Glutamatergic neuron (in vitro differentiated cells): ENCODE data around the gene QRSL1. TPM values are rescaled to one million over a fixed set of nuclear protein-coding genes. Genes with fewer than 3 reads are reported as not detected.

Source experiments
- DNase-seq: peaks from one replicate; pipeline ENCODE4 v3.0.0; 2022
- H3K27ac Mint-ChIP-seq: one replicate; pipeline ENCODE4 v1.8.0; 2020; ENCODE audit warnings: mild to moderate bottlenecking, mixed read lengths, inconsistent platforms; ENCODE audit not compliant: unreplicated experiment
- H3K27me3 Mint-ChIP-seq: one replicate; pipeline ENCODE4 v1.8.0; 2020; ENCODE audit warnings: mild to moderate bottlenecking, moderate library complexity, mixed read lengths, inconsistent platforms; ENCODE audit not compliant: unreplicated experiment
- H3K36me3 Mint-ChIP-seq: one replicate; pipeline ENCODE4 v1.8.0; 2020; ENCODE audit warnings: mild to moderate bottlenecking, mixed read lengths, inconsistent platforms; ENCODE audit not compliant: unreplicated experiment
- H3K4me1 Mint-ChIP-seq: one replicate; pipeline ENCODE4 v1.8.0; 2020; ENCODE audit warnings: mild to moderate bottlenecking, low read depth, mixed read lengths, inconsistent platforms; ENCODE audit not compliant: unreplicated experiment
- H3K4me3 Mint-ChIP-seq: one replicate; pipeline ENCODE4 v1.8.0; 2020; ENCODE audit warnings: mild to moderate bottlenecking, mixed read lengths, inconsistent platforms; ENCODE audit not compliant: unreplicated experiment
- H3K9me3 Mint-ChIP-seq: one replicate; pipeline ENCODE4 v1.8.0; 2020; ENCODE audit warnings: mild to moderate bottlenecking, moderate library complexity, mixed read lengths, inconsistent platforms; ENCODE audit not compliant: unreplicated experiment
- CTCF ChIP-seq: fragments of 200-600 bp; sonication (generic); IDR thresholded peaks from one replicate; pipeline ENCODE4 v1.5.0; 2021; ENCODE audit not compliant: partially characterized antibody, unreplicated experiment
- total RNA-seq: library from RNA; stranded (reverse); fragmentation: NEBNext Ultra II Directional; extraction: Animal tissue kit (Norgen Biotek cat#: 25700); gene quantifications from one replicate; pipeline ENCODE4 v1.2.1, GENCODE V29; 2021; ENCODE audit not compliant: unreplicated experiment

Gene QRSL1
- total RNA-seq, 1 donor from 2014 or later, result 10.2 TPM

GRCh38 chr6:106617302-106617701 lies 12.1 kb upstream of the QRSL1 start:
- TF ChIP-seq CTCF, result no peak
- Mint-ChIP-seq H3K27me3 (no peaks in the 10 kb centered on the region), H3K36me3 (peaks cover 4% of the 10 kb centered on the region), H3K4me1 (no peaks in the 10 kb centered on the region), H3K9me3 (no peaks in the 10 kb centered on the region), H3K4me3 (no peak overlapping the region), H3K27ac (no peak overlapping the region)
- DNase-seq, result no peak

GRCh38 chr6:106617857-106618256 lies 11.5 kb upstream of the QRSL1 start:
- TF ChIP-seq CTCF, result no peak
- Mint-ChIP-seq H3K9me3 (no peaks in the 10 kb centered on the region), H3K4me3 (no peak overlapping the region), H3K4me1 (no peaks in the 10 kb centered on the region), H3K36me3 (peaks cover 8% of the 10 kb centered on the region), H3K27ac (no peak overlapping the region), H3K27me3 (no peaks in the 10 kb centered on the region)
- no peak for DNase-seq

- no peak for DNase-seq
- H3K9me3 Mint-ChIP-seq, result no peaks in the 10 kb centered on the region
- no peaks in the 10 kb centered on the region for H3K4me1 Mint-ChIP-seq
These were observed 11.1 kb upstream of the QRSL1 start for GRCh38 chr6:106618324-106618723.

GRCh38 chr6:106619223-106619622 lies 10.2 kb upstream of the QRSL1 start:
- Mint-ChIP-seq H3K9me3 (no peaks in the 10 kb centered on the region), H3K4me3 (no peak overlapping the region), H3K36me3 (peaks cover 8% of the 10 kb centered on the region), H3K4me1 (no peaks in the 10 kb centered on the region), H3K27ac (no peak overlapping the region), H3K27me3 (no peaks in the 10 kb centered on the region)
- no peak for TF ChIP-seq CTCF
- no peak for DNase-seq

More at GRCh38 chr6:106618324-106618723, 11.1 kb upstream of the QRSL1 start:
- H3K36me3 Mint-ChIP-seq, result peaks cover 8% of the 10 kb centered on the region
- H3K27me3 Mint-ChIP-seq, result no peaks in the 10 kb centered on the region
- H3K4me3 Mint-ChIP-seq, result no peak overlapping the region
- H3K27ac Mint-ChIP-seq, result no peak overlapping the region
- TF ChIP-seq CTCF, result no peak

- H3K4me1 Mint-ChIP-seq, result no peaks in the 10 kb centered on the region
- no peak overlapping the region for H3K27ac Mint-ChIP-seq
- H3K36me3 Mint-ChIP-seq, result peaks cover 8% of the 10 kb centered on the region
- H3K9me3 Mint-ChIP-seq, result peaks cover 1% of the 10 kb centered on the region
- H3K4me3 Mint-ChIP-seq, result no peak overlapping the region
- DNase-seq, result no peak
- TF ChIP-seq CTCF, result no peak
- H3K27me3 Mint-ChIP-seq, result peaks cover 2% of the 10 kb centered on the region
These were observed 8.3 kb upstream of the QRSL1 start for GRCh38 chr6:106620931-106621672.
